GM21786 (cell line): ENCODE data around the gene NXPH3.

Source experiments
- ATAC-seq: cut with Tn5 transposase; IDR thresholded peaks from one replicate; pipeline ENCODE4 v1.9.1; 2021; ENCODE audit not compliant: unreplicated experiment

Gene NXPH3

GRCh38 chr17:49590874-49591273, 15.2 kb downstream of the NXPH3 start:
- no peak for ATAC-seq

GRCh38 chr17:49592263-49592662, 16.6 kb downstream of the NXPH3 start:
- ATAC-seq: no peak

GRCh38 chr17:49595328-49595727, 19.7 kb downstream of the NXPH3 start:
- ATAC-seq: no peak

- ATAC-seq: no peak
These were observed 20.3 kb downstream of the NXPH3 start for GRCh38 chr17:49595980-49596379.

GRCh38 chr17:49596613-49597244, 21.1 kb downstream of the NXPH3 start:
- no peak for ATAC-seq

- ATAC-seq: no peak
These were observed 21.8 kb downstream of the NXPH3 start for GRCh38 chr17:49597436-49597835.

- ATAC-seq: no peak
These were observed 22.4 kb downstream of the NXPH3 start for GRCh38 chr17:49597928-49598655.

- ATAC-seq: no peak
These were observed 23.2 kb downstream of the NXPH3 start for GRCh38 chr17:49598918-49599317.

GRCh38 chr17:49600949-49601348, 25.3 kb downstream of the NXPH3 start:
- ATAC-seq: no peak

GRCh38 chr17:49602783-49603182, 27.1 kb downstream of the NXPH3 start:
- ATAC-seq: no peak

GRCh38 chr17:49603238-49603637, 27.6 kb downstream of the NXPH3 start:
- no peak for ATAC-seq

GRCh38 chr17:49603720-49604119, 28.0 kb downstream of the NXPH3 start:
- ATAC-seq: no peak

- ATAC-seq: no peak
These were observed 28.7 kb downstream of the NXPH3 start for GRCh38 chr17:49604314-49604869.

- no peak for ATAC-seq
These were observed 35.4 kb downstream of the NXPH3 start for GRCh38 chr17:49610883-49611584.

GRCh38 chr17:49612726-49613125, 37.1 kb downstream of the NXPH3 start:
- no peak for ATAC-seq

GRCh38 chr17:49613182-49613800, 37.6 kb downstream of the NXPH3 start:
- no peak for ATAC-seq

GRCh38 chr17:49616086-49616485, 40.4 kb downstream of the NXPH3 start:
- no peak for ATAC-seq

- ATAC-seq: no peak
These were observed 41.0 kb downstream of the NXPH3 start for GRCh38 chr17:49616601-49617131.

GRCh38 chr17:49618028-49618611, 42.4 kb downstream of the NXPH3 start:
- ATAC-seq: no peak

- no peak for ATAC-seq
These were observed 45.7 kb downstream of the NXPH3 start for GRCh38 chr17:49621420-49621819.
